Liver (tissue), 3 donors: Measurements from ENCODE around the gene DRD5.

Source experiments
- CTCF ChIP-seq: fragments of 150-350 bp; IDR thresholded peaks from 2 replicates; pipeline ENCODE4 v1.5.1; 2017; ENCODE audit warnings: improper control_type of control experiment, low read depth, low read length; ENCODE audit not compliant: missing input control
- EGR1 ChIP-seq, 2 donors: IDR thresholded peaks; 2 replicates each; pipeline ENCODE4 v1.6.1; 2016 to 2018; ENCODE audit warnings: antibody characterized with exemption in 2 of 2, low read depth in 2 of 2
- JUND ChIP-seq, 2 donors: IDR thresholded peaks; 2 replicates each; pipeline ENCODE4 v1.6.1; 2016; ENCODE audit warnings: antibody characterized with exemption in 2 of 2
- donor health status: healthy.
- donor health status: healthy.

DNA sequence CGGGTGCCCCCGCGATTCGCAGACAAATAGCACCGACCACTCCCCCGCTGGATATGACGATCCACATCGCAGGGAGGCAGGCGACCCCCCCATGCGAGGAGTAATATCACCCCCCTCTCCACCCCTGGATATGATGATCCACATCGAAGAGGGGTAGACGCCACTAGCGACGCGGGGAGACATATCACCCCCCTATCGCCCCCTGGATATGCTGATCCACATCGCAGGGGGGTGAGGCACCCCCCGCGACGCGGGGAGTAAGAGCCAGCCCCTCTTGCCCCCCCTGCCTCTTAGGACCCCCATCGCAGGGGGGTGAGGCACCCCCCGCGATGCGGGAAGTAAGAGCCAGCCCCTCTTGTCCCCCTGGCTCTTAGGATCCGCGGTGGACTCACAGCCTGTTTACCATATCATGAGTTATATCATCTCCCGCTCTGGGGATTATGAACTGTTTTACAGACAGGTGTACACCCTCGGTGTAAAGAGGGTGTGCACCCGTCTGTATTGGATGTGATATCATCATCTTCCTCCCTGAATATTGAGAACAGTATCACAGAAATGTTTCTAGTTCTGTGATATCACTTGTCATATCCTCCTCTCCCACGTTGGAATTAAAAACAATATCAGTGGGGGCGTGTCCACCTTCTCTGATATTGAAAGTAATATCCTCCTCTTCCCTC, 22.7 kb upstream of the DRD5 start:
- no peak for TF ChIP-seq CTCF
- TF ChIP-seq JUND (IDR thresholded peaks at IDR 0.05) = no peak
- TF ChIP-seq EGR1 (IDR thresholded peaks at IDR 0.05; ENCODE audit: low read depth in 2 of 2) = no peak
